NB4 (cell line): ENCODE data around the gene OAT.

Experiments
- CTCF ChIP-seq: IDR thresholded peaks from one replicate; pipeline ENCODE4 v1.5.1; 2012; ENCODE audit warnings: low read depth, low read length
- POLR2A ChIP-seq: IDR thresholded peaks from 2 replicates; pipeline ENCODE4 v1.6.1; 2011; ENCODE audit warnings: mild to moderate bottlenecking; ENCODE audit not compliant: insufficient read length; ENCODE audit errors: extremely low read depth

- no peak for TF ChIP-seq CTCF
- peak; percentile 55 for TF ChIP-seq POLR2A
Observed at GRCh38 chr10:124461642-124462347, 43.1 kb upstream of the OAT start, which contains the start of gene LHPP.
